HepG2 (cell line): ENCODE results near the gene ZNRF3. TPM values are rescaled to one million over a fixed set of nuclear protein-coding genes. Genes with fewer than 3 reads are reported as not detected.
A peak's percentile ranks its signal among the peaks of the same experiment; 100 is the strongest.

Experiments used
- AHR ChIP-seq: IDR thresholded peaks from 2 replicates; pipeline ENCODE4 v1.6.1; 2018; ENCODE audit warnings: missing genetic modification reagents, missing compliant biosample characterization
- CBX5 ChIP-seq: sonication (generic); formaldehyde crosslinking; IDR thresholded peaks from 2 replicates; pipeline ENCODE4 v1.4.0; 2020; ENCODE audit warnings: missing genetic modification reagents, borderline replicate concordance
- FOXP1 ChIP-seq, 2 experiments: fragments of 450-650 bp in 1 of 2; IDR thresholded peaks; 2 replicates each; pipeline ENCODE4 v1.6.1; 2017 to 2018; ENCODE audit warnings: antibody characterized with exemption in 1 of 2
- GATAD2A ChIP-seq: IDR thresholded peaks from 2 replicates; pipeline ENCODE4 v1.6.1; 2016
- MEIS2 ChIP-seq: sonication (generic); formaldehyde crosslinking; IDR thresholded peaks from 2 replicates; pipeline ENCODE4 v1.9.0; 2021; ENCODE audit warnings: mild to moderate bottlenecking, missing genetic modification reagents
- NFKB2 ChIP-seq: sonication (generic); formaldehyde crosslinking; IDR thresholded peaks from 2 replicates; pipeline ENCODE4 v1.4.0; 2020; ENCODE audit warnings: missing genetic modification reagents, borderline replicate concordance
- NFYB ChIP-seq: sonication (generic); formaldehyde crosslinking; IDR thresholded peaks from 2 replicates; pipeline ENCODE4 v1.4.0; 2020; ENCODE audit warnings: missing genetic modification reagents
- RCOR2 ChIP-seq: IDR thresholded peaks from 2 replicates; pipeline ENCODE4 v1.6.1; 2016; ENCODE audit warnings: missing biosample characterization, missing genetic modification reagents
- SRSF4 ChIP-seq: fragments of 200-400 bp; formaldehyde crosslinking; IDR thresholded peaks from one replicate; pipeline ENCODE4 v1.6.1; 2018; ENCODE audit warnings: mild to moderate bottlenecking, low read depth, low read length, moderate library complexity; ENCODE audit not compliant: poor library complexity, severe bottlenecking
- ZNF232 ChIP-seq: sonication (generic); formaldehyde crosslinking; IDR thresholded peaks from 2 replicates; pipeline ENCODE4 v1.4.0; 2020; ENCODE audit warnings: missing genetic modification reagents, borderline replicate concordance
- ZNF251 ChIP-seq: sonication (generic); formaldehyde crosslinking; IDR thresholded peaks from 2 replicates; pipeline ENCODE4 v1.9.0; 2021; ENCODE audit warnings: mild to moderate bottlenecking, missing genetic modification reagents
- ZNF616 ChIP-seq: sonication (generic); formaldehyde crosslinking; IDR thresholded peaks from 2 replicates; pipeline ENCODE4 v1.5.0; 2020; ENCODE audit warnings: low read depth, mild to moderate bottlenecking, missing genetic modification reagents
- ZSCAN21 ChIP-seq: sonication (generic); formaldehyde crosslinking; IDR thresholded peaks from 2 replicates; pipeline ENCODE4 v1.8.0; 2022; ENCODE audit warnings: mild to moderate bottlenecking, missing genetic modification reagents, moderate library complexity, borderline replicate concordance
- polyA plus RNA-seq, 8 experiments: library from polyadenylated mRNA; depleted of rRNA in 3 of 8; stranded (reverse) in 7 of 8; unstranded in 1 of 8; fragments of >200 nt; fragmentation: Illumina TruSeq in 4 of 8; extraction: Trizol in 4 of 8; gene quantifications; 2 replicates each; pipeline versions ENCODE4 v1.2.1 to v1.2.3, GENCODE V29; 2011 to 2016; ENCODE audit warnings: low read depth in 4 of 8, missing spikeins in 1 of 8, mixed read lengths in 1 of 8; ENCODE audit not compliant: insufficient read depth in 1 of 8
- total RNA-seq, 5 experiments: library from RNA; depleted of rRNA; stranded (reverse); fragments of >200 nt; fragmentation: Illumina TruSeq; extraction: Trizol; gene quantifications; 2 replicates each; pipeline ENCODE4 v1.2.3, GENCODE V29; 2016; ENCODE audit warnings: low read depth in 1 of 5
- TF ChIP-seq, protein P1 (sequence below): sonication (generic); formaldehyde crosslinking; IDR thresholded peaks from 2 replicates; pipeline ENCODE4 v1.5.1; 2020; ENCODE audit warnings: missing genetic modification reagents, mild to moderate bottlenecking, borderline replicate concordance
- TF ChIP-seq, protein P2 (sequence below): sonication (generic); IDR thresholded peaks from 2 replicates; pipeline ENCODE4 v1.6.1; 2016; ENCODE audit warnings: low read depth, borderline replicate concordance
- TF ChIP-seq, protein P3 (sequence below): sonication (generic); formaldehyde crosslinking; IDR thresholded peaks from 2 replicates; pipeline ENCODE4 v1.8.0; 2022; ENCODE audit warnings: missing genetic modification reagents, mild to moderate bottlenecking, inconsistent platforms, borderline replicate concordance
- TF ChIP-seq, protein P4 (sequence below): sonication (generic); formaldehyde crosslinking; IDR thresholded peaks from 2 replicates; pipeline ENCODE4 v1.5.1; 2020; ENCODE audit warnings: mild to moderate bottlenecking, missing genetic modification reagents
- TF ChIP-seq, protein P5 (sequence below): sonication (generic); formaldehyde crosslinking; IDR thresholded peaks from 2 replicates; pipeline ENCODE4 v1.5.0; 2020; ENCODE audit warnings: missing genetic modification reagents, mild to moderate bottlenecking, borderline replicate concordance
- TF ChIP-seq, protein P6 (sequence below): sonication (generic); formaldehyde crosslinking; IDR thresholded peaks from 2 replicates; pipeline ENCODE4 v1.4.0; 2020; ENCODE audit warnings: missing genetic modification reagents

Gene ZNRF3
- total and polyA plus RNA-seq, 2 of the 13 experiments (the other 11 are each of a cell fraction or from before 2014, with no cell fraction given), result 20.3 to 36.7 TPM

DNA sequence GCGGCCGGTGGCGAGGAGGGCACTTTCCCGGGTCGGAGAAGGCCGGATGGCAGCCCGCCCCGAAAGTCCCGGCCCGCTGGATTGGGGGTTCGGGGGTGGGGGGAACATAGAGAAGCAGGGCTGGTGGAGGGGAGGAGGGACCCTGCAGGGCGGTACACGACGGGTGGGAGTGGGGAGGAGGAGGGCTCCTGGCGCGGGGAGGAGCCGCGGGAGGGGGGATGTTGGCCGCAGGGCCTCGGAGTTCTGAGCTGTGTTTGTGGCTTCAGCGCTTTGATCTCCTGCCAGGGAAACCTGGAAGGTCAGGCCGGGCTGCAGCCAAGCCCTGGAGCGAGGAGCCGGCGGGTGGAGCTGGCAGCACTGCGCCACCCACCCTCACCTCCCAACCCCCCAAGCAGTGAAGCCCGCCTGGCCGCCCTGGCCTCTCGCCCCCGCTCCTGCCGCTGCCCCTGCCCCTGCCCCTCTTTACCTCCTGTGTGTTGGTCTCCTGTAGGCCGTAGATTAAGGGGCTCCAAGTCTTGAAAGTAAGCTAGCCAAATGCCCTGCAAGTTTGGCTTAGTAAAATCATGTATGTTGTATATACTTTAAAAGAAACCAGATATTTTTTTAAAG, 147.3 kb downstream of the ZNRF3 start (continued):
- TF ChIP-seq, protein P1, sequence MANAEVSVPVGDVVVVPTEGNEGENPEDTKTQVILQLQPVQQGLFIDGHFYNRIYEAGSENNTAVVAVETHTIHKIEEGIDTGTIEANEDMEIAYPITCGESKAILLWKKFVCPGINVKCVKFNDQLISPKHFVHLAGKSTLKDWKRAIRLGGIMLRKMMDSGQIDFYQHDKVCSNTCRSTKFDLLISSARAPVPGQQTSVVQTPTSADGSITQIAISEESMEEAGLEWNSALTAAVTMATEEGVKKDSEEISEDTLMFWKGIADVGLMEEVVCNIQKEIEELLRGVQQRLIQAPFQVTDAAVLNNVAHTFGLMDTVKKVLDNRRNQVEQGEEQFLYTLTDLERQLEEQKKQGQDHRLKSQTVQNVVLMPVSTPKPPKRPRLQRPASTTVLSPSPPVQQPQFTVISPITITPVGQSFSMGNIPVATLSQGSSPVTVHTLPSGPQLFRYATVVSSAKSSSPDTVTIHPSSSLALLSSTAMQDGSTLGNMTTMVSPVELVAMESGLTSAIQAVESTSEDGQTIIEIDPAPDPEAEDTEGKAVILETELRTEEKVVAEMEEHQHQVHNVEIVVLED, result no peak
- TF ChIP-seq, protein P2, sequence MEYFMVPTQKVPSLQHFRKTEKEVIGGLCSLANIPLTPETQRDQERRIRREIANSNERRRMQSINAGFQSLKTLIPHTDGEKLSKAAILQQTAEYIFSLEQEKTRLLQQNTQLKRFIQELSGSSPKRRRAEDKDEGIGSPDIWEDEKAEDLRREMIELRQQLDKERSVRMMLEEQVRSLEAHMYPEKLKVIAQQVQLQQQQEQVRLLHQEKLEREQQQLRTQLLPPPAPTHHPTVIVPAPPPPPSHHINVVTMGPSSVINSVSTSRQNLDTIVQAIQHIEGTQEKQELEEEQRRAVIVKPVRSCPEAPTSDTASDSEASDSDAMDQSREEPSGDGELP, result peak; percentile 67; the same call in 1 of the 2 replicates
- peak; percentile 83; the same call in 1 of the 2 replicates for TF ChIP-seq ZNF232 (CRISPR knock-in tag)
- no peak for TF ChIP-seq ZNF616 (CRISPR knock-in tag)
- TF ChIP-seq ZSCAN21 (CRISPR knock-in tag), result peak; percentile 56; the same call in 1 of the 2 replicates
- TF ChIP-seq CBX5, result peak; percentile 93; the same call in 1 of the 2 replicates
- TF ChIP-seq SRSF4, result no peak
- peak; percentile 59; the same call in 1 of the 2 replicates for TF ChIP-seq NFKB2 (CRISPR knock-in tag)
- no peak for TF ChIP-seq FOXP1 (IDR thresholded peaks at IDR 0.05)
- peak; percentile 84 for TF ChIP-seq FOXP1 (CRISPR knock-in tag; IDR thresholded peaks at IDR 0.05)
- TF ChIP-seq, protein P3, sequence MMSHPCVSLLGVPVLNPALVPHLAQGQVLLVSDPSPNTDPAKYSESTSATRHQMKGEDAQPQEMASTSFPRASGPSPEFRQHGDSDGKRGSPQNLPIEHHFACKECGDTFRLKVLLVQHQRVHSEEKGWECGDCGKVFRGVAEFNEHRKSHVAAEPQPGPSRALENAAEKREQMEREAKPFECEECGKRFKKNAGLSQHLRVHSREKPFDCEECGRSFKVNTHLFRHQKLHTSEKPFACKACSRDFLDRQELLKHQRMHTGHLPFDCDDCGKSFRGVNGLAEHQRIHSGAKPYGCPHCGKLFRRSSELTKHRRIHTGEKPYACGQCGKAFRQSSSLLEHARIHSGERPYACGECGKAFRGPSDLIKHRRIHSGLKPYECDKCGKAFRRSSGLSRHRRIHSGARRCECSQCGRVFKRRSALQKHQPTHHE (CRISPR knock-in tag), result peak; percentile 59; the same call in 1 of the 2 replicates
- TF ChIP-seq MEIS2, result peak; percentile 91
- TF ChIP-seq, protein P4, sequence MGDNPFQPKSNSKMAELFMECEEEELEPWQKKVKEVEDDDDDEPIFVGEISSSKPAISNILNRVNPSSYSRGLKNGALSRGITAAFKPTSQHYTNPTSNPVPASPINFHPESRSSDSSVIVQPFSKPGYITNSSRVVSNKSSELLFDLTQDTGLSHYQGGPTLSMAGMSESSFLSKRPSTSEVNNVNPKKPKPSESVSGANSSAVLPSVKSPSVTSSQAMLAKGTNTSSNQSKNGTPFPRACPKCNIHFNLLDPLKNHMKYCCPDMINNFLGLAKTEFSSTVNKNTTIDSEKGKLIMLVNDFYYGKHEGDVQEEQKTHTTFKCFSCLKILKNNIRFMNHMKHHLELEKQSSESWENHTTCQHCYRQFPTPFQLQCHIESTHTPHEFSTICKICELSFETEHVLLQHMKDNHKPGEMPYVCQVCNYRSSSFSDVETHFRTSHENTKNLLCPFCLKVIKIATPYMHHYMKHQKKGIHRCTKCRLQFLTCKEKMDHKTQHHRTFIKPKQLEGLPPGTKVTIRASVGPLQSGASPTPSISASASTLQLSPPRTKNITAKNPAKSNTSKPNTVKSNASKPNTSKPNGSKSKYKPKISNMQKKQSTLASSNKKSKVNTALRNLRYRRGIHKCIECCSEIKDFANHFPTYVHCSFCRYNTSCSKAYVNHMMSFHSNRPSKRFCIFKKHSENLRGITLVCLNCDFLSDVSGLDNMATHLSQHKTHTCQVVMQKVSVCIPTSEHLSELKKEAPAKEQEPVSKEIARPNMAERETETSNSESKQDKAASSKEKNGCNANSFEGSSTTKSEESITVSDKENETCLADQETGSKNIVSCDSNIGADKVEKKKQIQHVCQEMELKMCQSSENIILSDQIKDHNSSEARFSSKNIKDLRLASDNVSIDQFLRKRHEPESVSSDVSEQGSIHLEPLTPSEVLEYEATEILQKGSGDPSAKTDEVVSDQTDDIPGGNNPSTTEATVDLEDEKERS, result no peak; the same call in 1 of the 2 replicates
- peak; percentile 86 for TF ChIP-seq GATAD2A
- TF ChIP-seq, protein P5, sequence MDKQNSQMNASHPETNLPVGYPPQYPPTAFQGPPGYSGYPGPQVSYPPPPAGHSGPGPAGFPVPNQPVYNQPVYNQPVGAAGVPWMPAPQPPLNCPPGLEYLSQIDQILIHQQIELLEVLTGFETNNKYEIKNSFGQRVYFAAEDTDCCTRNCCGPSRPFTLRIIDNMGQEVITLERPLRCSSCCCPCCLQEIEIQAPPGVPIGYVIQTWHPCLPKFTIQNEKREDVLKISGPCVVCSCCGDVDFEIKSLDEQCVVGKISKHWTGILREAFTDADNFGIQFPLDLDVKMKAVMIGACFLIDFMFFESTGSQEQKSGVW, result no peak
- no peak for TF ChIP-seq ZNF251 (CRISPR knock-in tag)
- 0 out of 2 replicates have a peak, but pooled peaks have one; percentile 60 for TF ChIP-seq AHR (CRISPR knock-in tag)
- TF ChIP-seq RCOR2 (CRISPR knock-in tag), result peak; percentile 41
- TF ChIP-seq NFYB (CRISPR knock-in tag), result no peak
- TF ChIP-seq, protein P6, sequence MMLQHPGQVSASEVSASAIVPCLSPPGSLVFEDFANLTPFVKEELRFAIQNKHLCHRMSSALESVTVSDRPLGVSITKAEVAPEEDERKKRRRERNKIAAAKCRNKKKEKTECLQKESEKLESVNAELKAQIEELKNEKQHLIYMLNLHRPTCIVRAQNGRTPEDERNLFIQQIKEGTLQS, result peak; percentile 70; the same call in 1 of the 2 replicates
